ENCODE results near the gene TNFRSF13B. TPM values are rescaled to one million over a fixed set of nuclear protein-coding genes. Genes with fewer than 3 reads are reported as not detected.
"Not testable (repeated sequence)": the region's sequence is repeated elsewhere in the genome, so short reads cannot be mapped to it uniquely, and the experiment has no call there.

TNFRSF13B gene
- total RNA-seq, 2 donors from 2014 or later, result not detected

DNA sequence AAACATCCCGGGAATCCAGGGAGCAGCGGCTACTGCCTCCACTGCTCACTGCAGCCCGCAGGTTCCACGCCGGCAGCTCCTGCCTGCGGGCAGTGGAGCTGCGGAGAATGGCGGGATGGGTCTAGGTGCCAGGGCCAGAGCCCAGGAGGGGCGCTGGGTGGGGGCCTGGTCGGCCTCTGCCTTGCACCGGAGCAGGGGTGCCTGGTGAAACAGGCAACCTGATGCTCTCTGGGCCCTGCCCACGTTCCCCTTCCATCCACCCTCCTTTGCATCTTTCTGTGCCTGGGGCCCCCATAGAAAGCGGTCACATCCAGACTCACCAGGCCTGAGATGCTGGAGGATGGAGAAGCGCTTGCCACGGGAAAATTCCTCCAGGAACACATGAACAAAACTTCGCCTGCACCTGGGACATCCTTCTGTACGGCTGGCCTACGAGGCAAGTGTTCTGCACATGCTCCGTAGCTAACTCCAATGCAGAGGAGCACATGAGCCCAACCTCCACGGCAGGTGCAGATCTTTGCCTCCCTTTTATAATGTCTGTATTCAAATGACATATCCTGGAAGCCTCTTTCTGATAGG, 79.0 kb downstream of the TNFRSF13B start:
- not testable (repeated sequence) for H3K27ac ChIP-seq; H3K36me3 ChIP-seq; H3K4me1 ChIP-seq (ENCODE audit: control insufficient read depth in 1 of 2, low read depth in 2 of 2); H3K27me3 ChIP-seq (replicated peaks; ENCODE audit: insufficient read depth); H3K4me3 ChIP-seq; DNase-seq (ENCODE audit: low spot score); H3K9me3 ChIP-seq; ATAC-seq (ENCODE audit: insufficient number of reproducible peaks, low FRiP score, low read depth)

DNA sequence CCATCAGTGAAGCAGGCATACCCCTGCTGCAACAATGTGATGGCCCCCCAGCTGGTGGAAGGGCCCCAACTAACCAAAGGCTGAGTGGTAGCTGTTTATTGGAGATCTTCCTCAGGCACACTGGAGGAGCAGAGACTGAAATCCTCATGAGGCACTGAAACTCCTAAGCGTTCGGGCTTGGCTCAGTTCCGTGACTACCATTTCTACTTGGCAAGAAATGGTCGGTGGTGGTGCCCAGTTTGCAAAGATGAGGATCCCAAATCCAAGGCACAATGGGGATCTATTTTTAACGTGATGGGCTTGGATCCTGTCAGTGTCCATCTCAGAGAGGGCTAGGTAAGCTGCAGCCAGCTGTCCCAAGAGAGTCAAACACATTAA, 82.8 kb downstream of the TNFRSF13B start:
- no peaks in the 10 kb centered on the region for H3K36me3 ChIP-seq
- DNase-seq (ENCODE audit: low spot score), result no peak

More for the DNA sequence above, 82.8 kb downstream of the TNFRSF13B start:
- Histone ChIP-seq H3K4me1 (ENCODE audit: control insufficient read depth in 1 of 2, low read depth in 2 of 2) (peaks cover 0 to 9% of the 10 kb centered on the region in 2 donors), H3K4me3 (no peak overlapping the region), H3K27ac (no peak overlapping the region), H3K9me3 (no peaks in the 10 kb centered on the region), H3K27me3 (replicated peaks; ENCODE audit: insufficient read depth) (no peaks in the 10 kb centered on the region)
- TF ChIP-seq, protein P1, sequence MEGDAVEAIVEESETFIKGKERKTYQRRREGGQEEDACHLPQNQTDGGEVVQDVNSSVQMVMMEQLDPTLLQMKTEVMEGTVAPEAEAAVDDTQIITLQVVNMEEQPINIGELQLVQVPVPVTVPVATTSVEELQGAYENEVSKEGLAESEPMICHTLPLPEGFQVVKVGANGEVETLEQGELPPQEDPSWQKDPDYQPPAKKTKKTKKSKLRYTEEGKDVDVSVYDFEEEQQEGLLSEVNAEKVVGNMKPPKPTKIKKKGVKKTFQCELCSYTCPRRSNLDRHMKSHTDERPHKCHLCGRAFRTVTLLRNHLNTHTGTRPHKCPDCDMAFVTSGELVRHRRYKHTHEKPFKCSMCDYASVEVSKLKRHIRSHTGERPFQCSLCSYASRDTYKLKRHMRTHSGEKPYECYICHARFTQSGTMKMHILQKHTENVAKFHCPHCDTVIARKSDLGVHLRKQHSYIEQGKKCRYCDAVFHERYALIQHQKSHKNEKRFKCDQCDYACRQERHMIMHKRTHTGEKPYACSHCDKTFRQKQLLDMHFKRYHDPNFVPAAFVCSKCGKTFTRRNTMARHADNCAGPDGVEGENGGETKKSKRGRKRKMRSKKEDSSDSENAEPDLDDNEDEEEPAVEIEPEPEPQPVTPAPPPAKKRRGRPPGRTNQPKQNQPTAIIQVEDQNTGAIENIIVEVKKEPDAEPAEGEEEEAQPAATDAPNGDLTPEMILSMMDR (IDR thresholded peaks at IDR 0.05), result no peak
- no peak for ATAC-seq (ENCODE audit: insufficient number of reproducible peaks, low FRiP score, low read depth)

Other genes starting within 250 kb of the TNFRSF13B start
- 100 to 1,000 TPM; 235 to 252 TPM for gene MPRIP, start 70.3 kb upstream of the TNFRSF13B start, total RNA-seq
- gene PLD6, start 234.2 kb upstream of the TNFRSF13B start, total RNA-seq, result 1 to 10 TPM in 1 of 2 donors, under 1 TPM in 1; 0.68 to 5.5 TPM